ENCODE data around the gene ATF7. TPM values are rescaled to one million over a fixed set of nuclear protein-coding genes. Genes with fewer than 3 reads are reported as not detected.

ATF7 gene
- total RNA-seq, 1 donor from 2014 or later = 14.2 TPM

GRCh38 chr12:53664936-53665335, 38.8 kb upstream of the ATF7 start:
- Histone ChIP-seq H3K36me3 (ENCODE audit: control insufficient read depth, insufficient read depth, low read length) (peaks cover 1% of the 10 kb centered on the region), H3K4me3 (ENCODE audit: low read depth, low read length) (no peak overlapping the region), H3K27me3 (ENCODE audit: control insufficient read depth, insufficient read depth, low read length) (no peaks in the 10 kb centered on the region)
- TF ChIP-seq CTCF (IDR thresholded peaks at IDR 0.05; ENCODE audit: insufficient read depth, low read length, poor library complexity, severe bottlenecking) = no peak
- no peak for DNase-seq (ENCODE audit: low read depth)

- Histone ChIP-seq H3K4me3 (ENCODE audit: low read depth, low read length) (no peak overlapping the region), H3K27me3 (ENCODE audit: control insufficient read depth, insufficient read depth, low read length) (no peaks in the 10 kb centered on the region), H3K36me3 (ENCODE audit: control insufficient read depth, insufficient read depth, low read length) (no peaks in the 10 kb centered on the region)
- no peak for TF ChIP-seq CTCF (IDR thresholded peaks at IDR 0.05; ENCODE audit: insufficient read depth, low read length, poor library complexity, severe bottlenecking)
- DNase-seq (ENCODE audit: low read depth) = no peak
Measured at GRCh38 chr12:53664191-53664590, 38.0 kb upstream of the ATF7 start.

GRCh38 chr12:53660041-53660440, 33.9 kb upstream of the ATF7 start:
- H3K36me3 ChIP-seq (ENCODE audit: control insufficient read depth, insufficient read depth, low read length) = no peaks in the 10 kb centered on the region
- no peak for TF ChIP-seq CTCF (IDR thresholded peaks at IDR 0.05; ENCODE audit: insufficient read depth, low read length, poor library complexity, severe bottlenecking)
- H3K27me3 ChIP-seq (ENCODE audit: control insufficient read depth, insufficient read depth, low read length) = no peaks in the 10 kb centered on the region
- no peak for DNase-seq (ENCODE audit: low read depth)
- H3K4me3 ChIP-seq (ENCODE audit: low read depth, low read length) = no peak overlapping the region

- Histone ChIP-seq H3K4me3 (ENCODE audit: low read depth, low read length) (no peak overlapping the region), H3K36me3 (ENCODE audit: control insufficient read depth, insufficient read depth, low read length) (no peaks in the 10 kb centered on the region), H3K27me3 (ENCODE audit: control insufficient read depth, insufficient read depth, low read length) (no peaks in the 10 kb centered on the region)
- TF ChIP-seq CTCF (IDR thresholded peaks at IDR 0.05; ENCODE audit: insufficient read depth, low read length, poor library complexity, severe bottlenecking) = no peak
- no peak for DNase-seq (ENCODE audit: low read depth)
Measured at GRCh38 chr12:53659571-53659981, 33.4 kb upstream of the ATF7 start.

GRCh38 chr12:53659011-53659551, 32.9 kb upstream of the ATF7 start:
- H3K4me3 ChIP-seq (ENCODE audit: low read depth, low read length) = no peak overlapping the region
- no peak for DNase-seq (ENCODE audit: low read depth)

More at GRCh38 chr12:53659011-53659551, 32.9 kb upstream of the ATF7 start:
- no peak for TF ChIP-seq CTCF (IDR thresholded peaks at IDR 0.05; ENCODE audit: insufficient read depth, low read length, poor library complexity, severe bottlenecking)
- H3K36me3 ChIP-seq (ENCODE audit: control insufficient read depth, insufficient read depth, low read length) = no peaks in the 10 kb centered on the region
- no peaks in the 10 kb centered on the region for H3K27me3 ChIP-seq (ENCODE audit: control insufficient read depth, insufficient read depth, low read length)

Data from kidney epithelial cell (primary cell).